ENCODE measurements around the gene CFAP251. TPM values are rescaled to one million over a fixed set of nuclear protein-coding genes. Genes with fewer than 3 reads are reported as not detected.
A peak's percentile ranks its signal among the peaks of the same experiment; 100 is the strongest.

Gene CFAP251
- total and polyA plus RNA-seq, 2 of the 8 experiments (the other 6 are each of a cell fraction or from before 2014, with no cell fraction given), result 1.8 to 2.9 TPM

DNA sequence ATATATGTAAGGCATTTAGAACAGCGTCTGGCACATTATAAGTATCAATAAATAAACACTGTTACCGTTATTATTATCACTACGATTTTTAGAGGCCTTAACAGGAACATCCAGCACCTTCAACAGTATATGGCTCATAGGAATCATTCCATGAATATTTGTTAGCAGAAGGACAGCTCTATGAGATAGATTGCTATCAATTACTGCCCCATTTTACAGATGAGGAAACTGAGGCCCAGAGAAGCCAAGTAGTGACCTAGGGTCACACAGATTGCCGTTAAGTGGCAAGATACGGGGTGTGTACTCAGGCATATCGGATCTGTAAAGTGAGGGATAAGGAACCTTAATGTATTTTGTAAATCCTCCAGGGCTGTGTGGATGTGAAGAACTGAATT is 30.3 kb upstream of the CFAP251 start (continued):
- TF ChIP-seq, protein P1, sequence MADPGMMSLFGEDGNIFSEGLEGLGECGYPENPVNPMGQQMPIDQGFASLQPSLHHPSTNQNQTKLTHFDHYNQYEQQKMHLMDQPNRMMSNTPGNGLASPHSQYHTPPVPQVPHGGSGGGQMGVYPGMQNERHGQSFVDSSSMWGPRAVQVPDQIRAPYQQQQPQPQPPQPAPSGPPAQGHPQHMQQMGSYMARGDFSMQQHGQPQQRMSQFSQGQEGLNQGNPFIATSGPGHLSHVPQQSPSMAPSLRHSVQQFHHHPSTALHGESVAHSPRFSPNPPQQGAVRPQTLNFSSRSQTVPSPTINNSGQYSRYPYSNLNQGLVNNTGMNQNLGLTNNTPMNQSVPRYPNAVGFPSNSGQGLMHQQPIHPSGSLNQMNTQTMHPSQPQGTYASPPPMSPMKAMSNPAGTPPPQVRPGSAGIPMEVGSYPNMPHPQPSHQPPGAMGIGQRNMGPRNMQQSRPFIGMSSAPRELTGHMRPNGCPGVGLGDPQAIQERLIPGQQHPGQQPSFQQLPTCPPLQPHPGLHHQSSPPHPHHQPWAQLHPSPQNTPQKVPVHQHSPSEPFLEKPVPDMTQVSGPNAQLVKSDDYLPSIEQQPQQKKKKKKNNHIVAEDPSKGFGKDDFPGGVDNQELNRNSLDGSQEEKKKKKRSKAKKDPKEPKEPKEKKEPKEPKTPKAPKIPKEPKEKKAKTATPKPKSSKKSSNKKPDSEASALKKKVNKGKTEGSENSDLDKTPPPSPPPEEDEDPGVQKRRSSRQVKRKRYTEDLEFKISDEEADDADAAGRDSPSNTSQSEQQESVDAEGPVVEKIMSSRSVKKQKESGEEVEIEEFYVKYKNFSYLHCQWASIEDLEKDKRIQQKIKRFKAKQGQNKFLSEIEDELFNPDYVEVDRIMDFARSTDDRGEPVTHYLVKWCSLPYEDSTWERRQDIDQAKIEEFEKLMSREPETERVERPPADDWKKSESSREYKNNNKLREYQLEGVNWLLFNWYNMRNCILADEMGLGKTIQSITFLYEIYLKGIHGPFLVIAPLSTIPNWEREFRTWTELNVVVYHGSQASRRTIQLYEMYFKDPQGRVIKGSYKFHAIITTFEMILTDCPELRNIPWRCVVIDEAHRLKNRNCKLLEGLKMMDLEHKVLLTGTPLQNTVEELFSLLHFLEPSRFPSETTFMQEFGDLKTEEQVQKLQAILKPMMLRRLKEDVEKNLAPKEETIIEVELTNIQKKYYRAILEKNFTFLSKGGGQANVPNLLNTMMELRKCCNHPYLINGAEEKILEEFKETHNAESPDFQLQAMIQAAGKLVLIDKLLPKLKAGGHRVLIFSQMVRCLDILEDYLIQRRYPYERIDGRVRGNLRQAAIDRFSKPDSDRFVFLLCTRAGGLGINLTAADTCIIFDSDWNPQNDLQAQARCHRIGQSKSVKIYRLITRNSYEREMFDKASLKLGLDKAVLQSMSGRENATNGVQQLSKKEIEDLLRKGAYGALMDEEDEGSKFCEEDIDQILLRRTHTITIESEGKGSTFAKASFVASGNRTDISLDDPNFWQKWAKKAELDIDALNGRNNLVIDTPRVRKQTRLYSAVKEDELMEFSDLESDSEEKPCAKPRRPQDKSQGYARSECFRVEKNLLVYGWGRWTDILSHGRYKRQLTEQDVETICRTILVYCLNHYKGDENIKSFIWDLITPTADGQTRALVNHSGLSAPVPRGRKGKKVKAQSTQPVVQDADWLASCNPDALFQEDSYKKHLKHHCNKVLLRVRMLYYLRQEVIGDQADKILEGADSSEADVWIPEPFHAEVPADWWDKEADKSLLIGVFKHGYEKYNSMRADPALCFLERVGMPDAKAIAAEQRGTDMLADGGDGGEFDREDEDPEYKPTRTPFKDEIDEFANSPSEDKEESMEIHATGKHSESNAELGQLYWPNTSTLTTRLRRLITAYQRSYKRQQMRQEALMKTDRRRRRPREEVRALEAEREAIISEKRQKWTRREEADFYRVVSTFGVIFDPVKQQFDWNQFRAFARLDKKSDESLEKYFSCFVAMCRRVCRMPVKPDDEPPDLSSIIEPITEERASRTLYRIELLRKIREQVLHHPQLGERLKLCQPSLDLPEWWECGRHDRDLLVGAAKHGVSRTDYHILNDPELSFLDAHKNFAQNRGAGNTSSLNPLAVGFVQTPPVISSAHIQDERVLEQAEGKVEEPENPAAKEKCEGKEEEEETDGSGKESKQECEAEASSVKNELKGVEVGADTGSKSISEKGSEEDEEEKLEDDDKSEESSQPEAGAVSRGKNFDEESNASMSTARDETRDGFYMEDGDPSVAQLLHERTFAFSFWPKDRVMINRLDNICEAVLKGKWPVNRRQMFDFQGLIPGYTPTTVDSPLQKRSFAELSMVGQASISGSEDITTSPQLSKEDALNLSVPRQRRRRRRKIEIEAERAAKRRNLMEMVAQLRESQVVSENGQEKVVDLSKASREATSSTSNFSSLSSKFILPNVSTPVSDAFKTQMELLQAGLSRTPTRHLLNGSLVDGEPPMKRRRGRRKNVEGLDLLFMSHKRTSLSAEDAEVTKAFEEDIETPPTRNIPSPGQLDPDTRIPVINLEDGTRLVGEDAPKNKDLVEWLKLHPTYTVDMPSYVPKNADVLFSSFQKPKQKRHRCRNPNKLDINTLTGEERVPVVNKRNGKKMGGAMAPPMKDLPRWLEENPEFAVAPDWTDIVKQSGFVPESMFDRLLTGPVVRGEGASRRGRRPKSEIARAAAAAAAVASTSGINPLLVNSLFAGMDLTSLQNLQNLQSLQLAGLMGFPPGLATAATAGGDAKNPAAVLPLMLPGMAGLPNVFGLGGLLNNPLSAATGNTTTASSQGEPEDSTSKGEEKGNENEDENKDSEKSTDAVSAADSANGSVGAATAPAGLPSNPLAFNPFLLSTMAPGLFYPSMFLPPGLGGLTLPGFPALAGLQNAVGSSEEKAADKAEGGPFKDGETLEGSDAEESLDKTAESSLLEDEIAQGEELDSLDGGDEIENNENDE (IDR thresholded peaks at IDR 0.05; ENCODE audit: insufficient replicate concordance, low read length), result no peak
- TF ChIP-seq CREB1 (IDR thresholded peaks at IDR 0.05), result no peak; the same call in 1 of the 2 replicates
- peak; percentile 96 for TF ChIP-seq KDM1A (IDR thresholded peaks at IDR 0.05; ENCODE audit: borderline replicate concordance, low read length)
- TF ChIP-seq ASH2L (IDR thresholded peaks at IDR 0.05; ENCODE audit: low read length), result no peak

Data from H1 (cell line).